Measurements from ENCODE around the gene CRIP2. TPM values are rescaled to one million over a fixed set of nuclear protein-coding genes. Genes with fewer than 3 reads are reported as not detected.
A peak's percentile ranks its signal among the peaks of the same experiment; 100 is the strongest.

Gene CRIP2
- total and polyA plus RNA-seq, 2 of the 13 experiments (the other 11 are each of a cell fraction or from before 2014, with no cell fraction given) = 31.6 to 37.9 TPM

DNA sequence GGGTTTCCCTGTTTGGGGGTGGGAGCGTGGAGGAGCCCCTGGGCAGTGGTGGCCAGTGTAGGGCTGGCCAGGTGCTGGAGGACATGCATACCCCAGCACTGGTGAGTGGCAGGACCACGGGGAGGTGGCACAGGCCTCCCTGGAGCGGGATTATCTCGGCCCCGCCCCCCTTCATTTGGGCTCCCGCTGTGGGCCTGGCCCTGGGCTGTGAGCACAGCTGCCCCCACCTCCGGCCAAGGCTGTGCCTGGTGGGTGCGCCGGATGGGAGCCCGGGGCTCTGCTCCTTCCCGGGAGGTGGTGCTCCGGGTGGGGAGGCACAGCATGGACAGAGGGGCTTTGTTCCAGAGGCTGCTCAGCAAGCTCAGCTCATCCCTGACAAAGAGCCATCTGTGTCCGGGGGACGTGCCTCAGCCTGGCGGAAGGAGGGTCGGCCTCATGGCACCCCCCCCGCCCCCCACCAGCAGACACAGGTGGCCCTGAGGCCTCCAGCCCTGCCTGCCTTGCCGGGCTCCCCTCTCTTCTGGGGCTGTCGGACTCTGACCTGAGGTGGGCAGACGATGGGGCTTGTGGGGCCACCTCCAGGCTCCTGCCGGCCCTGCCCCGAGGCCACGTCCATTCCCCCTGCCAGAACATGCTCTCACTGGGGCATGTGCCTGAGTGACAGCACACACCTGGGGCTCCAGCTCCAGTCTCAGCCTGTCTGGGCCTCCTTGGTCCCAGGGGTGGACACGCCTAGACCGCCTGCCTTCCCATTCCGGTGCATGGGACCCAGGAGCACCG is 24.8 kb downstream of the CRIP2 start (continued):
- TF ChIP-seq, protein P1, sequence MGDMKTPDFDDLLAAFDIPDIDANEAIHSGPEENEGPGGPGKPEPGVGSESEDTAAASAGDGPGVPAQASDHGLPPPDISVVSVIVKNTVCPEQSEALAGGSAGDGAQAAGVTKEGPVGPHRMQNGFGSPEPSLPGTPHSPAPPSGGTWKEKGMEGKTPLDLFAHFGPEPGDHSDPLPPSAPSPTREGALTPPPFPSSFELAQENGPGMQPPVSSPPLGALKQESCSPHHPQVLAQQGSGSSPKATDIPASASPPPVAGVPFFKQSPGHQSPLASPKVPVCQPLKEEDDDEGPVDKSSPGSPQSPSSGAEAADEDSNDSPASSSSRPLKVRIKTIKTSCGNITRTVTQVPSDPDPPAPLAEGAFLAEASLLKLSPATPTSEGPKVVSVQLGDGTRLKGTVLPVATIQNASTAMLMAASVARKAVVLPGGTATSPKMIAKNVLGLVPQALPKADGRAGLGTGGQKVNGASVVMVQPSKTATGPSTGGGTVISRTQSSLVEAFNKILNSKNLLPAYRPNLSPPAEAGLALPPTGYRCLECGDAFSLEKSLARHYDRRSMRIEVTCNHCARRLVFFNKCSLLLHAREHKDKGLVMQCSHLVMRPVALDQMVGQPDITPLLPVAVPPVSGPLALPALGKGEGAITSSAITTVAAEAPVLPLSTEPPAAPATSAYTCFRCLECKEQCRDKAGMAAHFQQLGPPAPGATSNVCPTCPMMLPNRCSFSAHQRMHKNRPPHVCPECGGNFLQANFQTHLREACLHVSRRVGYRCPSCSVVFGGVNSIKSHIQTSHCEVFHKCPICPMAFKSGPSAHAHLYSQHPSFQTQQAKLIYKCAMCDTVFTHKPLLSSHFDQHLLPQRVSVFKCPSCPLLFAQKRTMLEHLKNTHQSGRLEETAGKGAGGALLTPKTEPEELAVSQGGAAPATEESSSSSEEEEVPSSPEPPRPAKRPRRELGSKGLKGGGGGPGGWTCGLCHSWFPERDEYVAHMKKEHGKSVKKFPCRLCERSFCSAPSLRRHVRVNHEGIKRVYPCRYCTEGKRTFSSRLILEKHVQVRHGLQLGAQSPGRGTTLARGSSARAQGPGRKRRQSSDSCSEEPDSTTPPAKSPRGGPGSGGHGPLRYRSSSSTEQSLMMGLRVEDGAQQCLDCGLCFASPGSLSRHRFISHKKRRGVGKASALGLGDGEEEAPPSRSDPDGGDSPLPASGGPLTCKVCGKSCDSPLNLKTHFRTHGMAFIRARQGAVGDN (CRISPR knock-in tag; IDR thresholded peaks at IDR 0.05) = peak; percentile 96
- peak; percentile 70; the same call in 1 of the 2 replicates for TF ChIP-seq ZNF264 (CRISPR knock-in tag; IDR thresholded peaks at IDR 0.05)
- TF ChIP-seq NFKBIZ (CRISPR knock-in tag; IDR thresholded peaks at IDR 0.05) = 0 out of 2 replicates have a peak, but pooled peaks have one; percentile 23
- TF ChIP-seq, protein P2, sequence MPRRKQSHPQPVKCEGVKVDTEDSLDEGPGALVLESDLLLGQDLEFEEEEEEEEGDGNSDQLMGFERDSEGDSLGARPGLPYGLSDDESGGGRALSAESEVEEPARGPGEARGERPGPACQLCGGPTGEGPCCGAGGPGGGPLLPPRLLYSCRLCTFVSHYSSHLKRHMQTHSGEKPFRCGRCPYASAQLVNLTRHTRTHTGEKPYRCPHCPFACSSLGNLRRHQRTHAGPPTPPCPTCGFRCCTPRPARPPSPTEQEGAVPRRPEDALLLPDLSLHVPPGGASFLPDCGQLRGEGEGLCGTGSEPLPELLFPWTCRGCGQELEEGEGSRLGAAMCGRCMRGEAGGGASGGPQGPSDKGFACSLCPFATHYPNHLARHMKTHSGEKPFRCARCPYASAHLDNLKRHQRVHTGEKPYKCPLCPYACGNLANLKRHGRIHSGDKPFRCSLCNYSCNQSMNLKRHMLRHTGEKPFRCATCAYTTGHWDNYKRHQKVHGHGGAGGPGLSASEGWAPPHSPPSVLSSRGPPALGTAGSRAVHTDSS (CRISPR knock-in tag; conservative IDR thresholded peaks at IDR 0.05) = no peak
- TF ChIP-seq STAT5B (CRISPR knock-in tag; IDR thresholded peaks at IDR 0.05) = no peak
- no peak for TF ChIP-seq SIX1 (CRISPR knock-in tag; IDR thresholded peaks at IDR 0.05; ENCODE audit: borderline replicate concordance)
- peak; percentile 87; the same call in 1 of the 2 replicates for TF ChIP-seq MAF1 (CRISPR knock-in tag; IDR thresholded peaks at IDR 0.05; ENCODE audit: borderline replicate concordance)
- TF ChIP-seq, protein P3, sequence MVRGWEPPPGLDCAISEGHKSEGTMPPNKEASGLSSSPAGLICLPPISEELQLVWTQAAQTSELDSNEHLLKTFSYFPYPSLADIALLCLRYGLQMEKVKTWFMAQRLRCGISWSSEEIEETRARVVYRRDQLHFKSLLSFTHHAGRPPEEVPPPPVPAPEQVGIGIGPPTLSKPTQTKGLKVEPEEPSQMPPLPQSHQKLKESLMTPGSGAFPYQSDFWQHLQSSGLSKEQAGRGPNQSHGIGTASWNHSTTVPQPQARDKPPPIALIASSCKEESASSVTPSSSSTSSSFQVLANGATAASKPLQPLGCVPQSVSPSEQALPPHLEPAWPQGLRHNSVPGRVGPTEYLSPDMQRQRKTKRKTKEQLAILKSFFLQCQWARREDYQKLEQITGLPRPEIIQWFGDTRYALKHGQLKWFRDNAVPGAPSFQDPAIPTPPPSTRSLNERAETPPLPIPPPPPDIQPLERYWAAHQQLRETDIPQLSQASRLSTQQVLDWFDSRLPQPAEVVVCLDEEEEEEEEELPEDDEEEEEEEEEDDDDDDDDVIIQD (CRISPR knock-in tag; IDR thresholded peaks at IDR 0.05; ENCODE audit: low read depth) = 0 out of 2 replicates have a peak, but pooled peaks have one; percentile 8
- TF ChIP-seq ZNF282 (IDR thresholded peaks at IDR 0.05; ENCODE audit: partially characterized antibody) = no peak
- TF ChIP-seq, protein P4, sequence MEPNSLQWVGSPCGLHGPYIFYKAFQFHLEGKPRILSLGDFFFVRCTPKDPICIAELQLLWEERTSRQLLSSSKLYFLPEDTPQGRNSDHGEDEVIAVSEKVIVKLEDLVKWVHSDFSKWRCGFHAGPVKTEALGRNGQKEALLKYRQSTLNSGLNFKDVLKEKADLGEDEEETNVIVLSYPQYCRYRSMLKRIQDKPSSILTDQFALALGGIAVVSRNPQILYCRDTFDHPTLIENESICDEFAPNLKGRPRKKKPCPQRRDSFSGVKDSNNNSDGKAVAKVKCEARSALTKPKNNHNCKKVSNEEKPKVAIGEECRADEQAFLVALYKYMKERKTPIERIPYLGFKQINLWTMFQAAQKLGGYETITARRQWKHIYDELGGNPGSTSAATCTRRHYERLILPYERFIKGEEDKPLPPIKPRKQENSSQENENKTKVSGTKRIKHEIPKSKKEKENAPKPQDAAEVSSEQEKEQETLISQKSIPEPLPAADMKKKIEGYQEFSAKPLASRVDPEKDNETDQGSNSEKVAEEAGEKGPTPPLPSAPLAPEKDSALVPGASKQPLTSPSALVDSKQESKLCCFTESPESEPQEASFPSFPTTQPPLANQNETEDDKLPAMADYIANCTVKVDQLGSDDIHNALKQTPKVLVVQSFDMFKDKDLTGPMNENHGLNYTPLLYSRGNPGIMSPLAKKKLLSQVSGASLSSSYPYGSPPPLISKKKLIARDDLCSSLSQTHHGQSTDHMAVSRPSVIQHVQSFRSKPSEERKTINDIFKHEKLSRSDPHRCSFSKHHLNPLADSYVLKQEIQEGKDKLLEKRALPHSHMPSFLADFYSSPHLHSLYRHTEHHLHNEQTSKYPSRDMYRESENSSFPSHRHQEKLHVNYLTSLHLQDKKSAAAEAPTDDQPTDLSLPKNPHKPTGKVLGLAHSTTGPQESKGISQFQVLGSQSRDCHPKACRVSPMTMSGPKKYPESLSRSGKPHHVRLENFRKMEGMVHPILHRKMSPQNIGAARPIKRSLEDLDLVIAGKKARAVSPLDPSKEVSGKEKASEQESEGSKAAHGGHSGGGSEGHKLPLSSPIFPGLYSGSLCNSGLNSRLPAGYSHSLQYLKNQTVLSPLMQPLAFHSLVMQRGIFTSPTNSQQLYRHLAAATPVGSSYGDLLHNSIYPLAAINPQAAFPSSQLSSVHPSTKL (CRISPR knock-in tag; IDR thresholded peaks at IDR 0.05) = peak; percentile 50; the same call in 1 of the 2 replicates
- peak; percentile 1 for TF ChIP-seq REPIN1 (CRISPR knock-in tag; IDR thresholded peaks at IDR 0.05; ENCODE audit: borderline replicate concordance, low read depth)
- TF ChIP-seq ZNF124 (CRISPR knock-in tag; IDR thresholded peaks at IDR 0.05) = no peak
- peak; percentile 94 for TF ChIP-seq MYC (CRISPR knock-in tag; IDR thresholded peaks at IDR 0.05; ENCODE audit: borderline replicate concordance)
- TF ChIP-seq ZNF225 (CRISPR knock-in tag; IDR thresholded peaks at IDR 0.05) = peak; percentile 88; the same call in 1 of the 2 replicates
- peak; percentile 69 for TF ChIP-seq ZNF451 (CRISPR knock-in tag; IDR thresholded peaks at IDR 0.05)
- TF ChIP-seq MAFK (conservative IDR thresholded peaks at IDR 0.05 in 1 of 2, IDR thresholded peaks at IDR 0.05 in 1 of 2; ENCODE audit: low read length in 2 of 2) = no peak
- 0 out of 2 replicates have a peak, but pooled peaks have one; percentile 26 for TF ChIP-seq EEA1 (CRISPR knock-in tag; IDR thresholded peaks at IDR 0.05; ENCODE audit: borderline replicate concordance)
- no peak for TF ChIP-seq RBAK (CRISPR knock-in tag; IDR thresholded peaks at IDR 0.05)

Measured in HepG2 (cell line).